ENCODE data around the gene SYTL2. TPM values are rescaled to one million over a fixed set of nuclear protein-coding genes. Genes with fewer than 3 reads are reported as not detected.

Gene SYTL2
- total RNA-seq, 1 experiment from 2014 or later = 5.2 TPM

DNA sequence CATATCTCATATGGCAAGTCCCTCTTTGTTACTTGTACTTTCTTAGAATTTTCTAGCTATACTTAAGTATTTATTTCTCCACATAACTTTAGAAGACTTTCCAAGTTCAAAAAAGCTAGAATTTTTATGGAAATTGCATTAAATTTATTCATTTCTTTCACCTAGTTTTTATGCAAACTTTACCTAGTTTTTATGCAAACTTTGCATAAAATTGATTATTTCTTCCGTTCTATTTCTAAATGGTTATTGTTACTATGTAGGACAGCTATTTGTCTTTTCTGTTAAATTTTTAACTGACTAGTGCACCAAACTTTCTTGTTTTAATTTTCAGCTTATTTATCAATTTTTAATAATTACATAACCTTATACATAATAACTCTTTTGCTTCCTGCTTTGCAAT, 142.8 kb downstream of the SYTL2 start:
- no peak overlapping the region for H3K4ac ChIP-seq (ENCODE audit: low read depth, low read length)
- no peak overlapping the region for H2BK15ac ChIP-seq (ENCODE audit: low read depth, low read length)
- H3K9me3 Mint-ChIP-seq = peaks cover 22 to 24% of the 10 kb centered on the region in 2 experiments
- no peak overlapping the region for H2BK12ac ChIP-seq (ENCODE audit: insufficient read length, low read depth, low read length)
- H4K5ac ChIP-seq (ENCODE audit: insufficient read length, low read depth, low read length) = no peak overlapping the region
- no peak overlapping the region for H4K8ac ChIP-seq (replicated peaks; ENCODE audit: insufficient read length, low read depth, low read length)
- no peak overlapping the region for H2BK20ac ChIP-seq (ENCODE audit: low read depth, low read length, poor library complexity, severe bottlenecking)
- H3K4me2 ChIP-seq (ENCODE audit: insufficient read depth, insufficient read length, low read length) = no peak overlapping the region
- no peak overlapping the region for H3K56ac ChIP-seq (ENCODE audit: insufficient read length, low read depth, low read length)
- H3K27ac Mint-ChIP-seq = no peak overlapping the region
- no peaks in the 10 kb centered on the region; the same call in 1 of the 2 replicates for H3K27me3 ChIP-seq (ENCODE audit: insufficient read depth, low read length)
- peaks cover 12 to 17% of the 10 kb centered on the region in 2 experiments for H3K4me1 Mint-ChIP-seq
- no peaks in the 10 kb centered on the region for H3K79me1 ChIP-seq (ENCODE audit: insufficient read depth, low read depth, low read length, poor library complexity, severe bottlenecking)
- DNase-seq = no peak
- H2AK5ac ChIP-seq (ENCODE audit: insufficient read length, low read length) = no peak overlapping the region
- TF ChIP-seq, protein P1, sequence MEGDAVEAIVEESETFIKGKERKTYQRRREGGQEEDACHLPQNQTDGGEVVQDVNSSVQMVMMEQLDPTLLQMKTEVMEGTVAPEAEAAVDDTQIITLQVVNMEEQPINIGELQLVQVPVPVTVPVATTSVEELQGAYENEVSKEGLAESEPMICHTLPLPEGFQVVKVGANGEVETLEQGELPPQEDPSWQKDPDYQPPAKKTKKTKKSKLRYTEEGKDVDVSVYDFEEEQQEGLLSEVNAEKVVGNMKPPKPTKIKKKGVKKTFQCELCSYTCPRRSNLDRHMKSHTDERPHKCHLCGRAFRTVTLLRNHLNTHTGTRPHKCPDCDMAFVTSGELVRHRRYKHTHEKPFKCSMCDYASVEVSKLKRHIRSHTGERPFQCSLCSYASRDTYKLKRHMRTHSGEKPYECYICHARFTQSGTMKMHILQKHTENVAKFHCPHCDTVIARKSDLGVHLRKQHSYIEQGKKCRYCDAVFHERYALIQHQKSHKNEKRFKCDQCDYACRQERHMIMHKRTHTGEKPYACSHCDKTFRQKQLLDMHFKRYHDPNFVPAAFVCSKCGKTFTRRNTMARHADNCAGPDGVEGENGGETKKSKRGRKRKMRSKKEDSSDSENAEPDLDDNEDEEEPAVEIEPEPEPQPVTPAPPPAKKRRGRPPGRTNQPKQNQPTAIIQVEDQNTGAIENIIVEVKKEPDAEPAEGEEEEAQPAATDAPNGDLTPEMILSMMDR (conservative IDR thresholded peaks at IDR 0.05) = no peak
- H3K4me3 Mint-ChIP-seq = no peak overlapping the region
- H3K27me3 Mint-ChIP-seq (ENCODE audit: low read depth) = peaks cover 34% of the 10 kb centered on the region
- no peak overlapping the region for H2AFZ ChIP-seq (ENCODE audit: low read length)
- WGBS (ENCODE audit: extremely low coverage, insufficient read length, low lambda C conversion rate) = no CpG with 5 or more reads among the region's 1 CpG
- H3K18ac ChIP-seq (ENCODE audit: insufficient read length, low read depth, low read length) = no peak overlapping the region
- H3K36me3 Mint-ChIP-seq (ENCODE audit: insufficient read depth in 1 of 3, low read depth in 3 of 3) = peaks cover 15 to 17% (median 15%) of the 10 kb centered on the region in 3 experiments
- no peak overlapping the region for H3K23ac ChIP-seq (ENCODE audit: insufficient read length, low read depth, low read length)
- H2BK5ac ChIP-seq (ENCODE audit: insufficient read length, low read length) = no peak overlapping the region
- peaks cover 4% of the 10 kb centered on the region for H3K23me2 ChIP-seq (ENCODE audit: insufficient read length, low read depth, low read length, poor library complexity, severe bottlenecking)
- H3K27ac ChIP-seq (ENCODE audit: insufficient read length, low read depth, low read length) = no peak overlapping the region
- H4K20me1 ChIP-seq (ENCODE audit: control insufficient read depth, insufficient read depth, insufficient read length) = no peaks in the 10 kb centered on the region
- H3K9ac ChIP-seq (ENCODE audit: extremely low read depth, insufficient read length, low read length) = no peak overlapping the region
- no peak overlapping the region for H2BK120ac ChIP-seq (ENCODE audit: low read depth, low read length, poor library complexity, severe bottlenecking)
- no peaks in the 10 kb centered on the region for H3K9me3 ChIP-seq (ENCODE audit: control insufficient read depth, low read depth, low read length)
- no peak overlapping the region for H3T11ph ChIP-seq (ENCODE audit: low read length)
- H4K91ac ChIP-seq (ENCODE audit: insufficient read length, low read depth, low read length) = no peak overlapping the region
- H3K79me2 ChIP-seq (ENCODE audit: insufficient read depth, low read length) = peaks cover 11% of the 10 kb centered on the region
- no peaks in the 10 kb centered on the region; the same call in 1 of the 2 replicates for H3K4me1 ChIP-seq (ENCODE audit: insufficient read depth, low read length)
- H3K14ac ChIP-seq (ENCODE audit: insufficient read depth, low read length) = no peak overlapping the region
